Measurements from ENCODE around the gene ZNF587.
"Not testable (repeated sequence)": the region's sequence is repeated elsewhere in the genome, so short reads cannot be mapped to it uniquely, and the experiment has no call there.

Gene ZNF587

DNA sequence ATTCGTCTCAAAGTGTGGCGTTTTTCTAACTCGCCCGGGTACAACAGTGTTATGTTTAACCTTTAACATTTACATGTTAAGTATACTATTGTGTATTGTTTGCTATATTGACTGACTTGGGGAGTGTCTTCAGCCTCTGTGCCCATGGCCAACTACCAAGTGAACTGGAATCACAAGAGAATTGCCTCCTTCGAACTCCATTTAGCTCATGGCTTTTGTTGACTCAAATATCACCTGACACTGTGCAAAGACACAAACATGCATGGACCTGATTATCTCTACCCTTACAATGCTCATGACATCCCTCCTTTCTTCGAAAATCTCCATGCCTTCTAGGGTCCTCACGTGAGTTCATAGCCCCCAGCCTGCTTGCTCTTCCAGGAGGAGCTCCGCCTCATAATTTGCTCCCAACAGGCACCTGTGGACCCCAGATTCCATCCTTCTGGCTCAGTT is 38.5 kb downstream of the ZNF587 start:
- DNase-seq: no peak

DNA sequence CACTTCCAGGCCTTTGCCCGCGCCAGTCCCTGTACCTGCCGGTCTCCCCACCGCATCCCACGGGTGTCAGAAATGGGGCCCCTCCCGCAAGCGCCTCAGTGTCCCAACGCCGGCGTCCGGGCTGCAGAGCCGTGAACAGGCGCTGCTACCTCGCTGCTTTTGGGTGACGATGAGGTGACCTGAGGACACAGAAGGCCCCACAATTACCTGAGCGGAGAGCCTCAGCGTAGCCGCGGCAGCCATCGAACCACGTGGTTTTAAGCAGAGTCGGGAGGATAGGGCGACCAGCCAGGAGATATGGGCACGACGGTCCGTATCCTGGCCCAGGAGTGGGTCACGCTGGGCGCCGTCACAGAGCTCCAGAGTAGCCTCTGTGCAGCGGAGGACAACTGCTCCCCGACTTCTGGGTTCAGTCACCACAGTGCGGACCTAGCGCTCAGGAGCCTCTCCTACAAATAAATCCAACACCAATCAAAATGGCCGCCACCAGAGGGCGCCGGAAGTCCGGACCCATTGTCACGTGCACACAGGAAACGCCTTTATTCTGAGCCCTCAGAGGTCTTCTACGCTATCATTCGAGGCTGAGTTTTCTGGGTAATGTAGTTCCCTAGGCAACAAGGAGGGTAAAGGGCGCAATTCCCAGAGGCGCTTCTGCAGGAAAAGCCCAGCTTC is 39.0 kb downstream of the ZNF587 start, which contains the start of gene ZNF814:
TSS of gene ZNF814 (minus strand) at position 478 of the 672 bp plus-strand sequence. CDS start at position 243, 235 bp downstream.
- no peak for DNase-seq

DNA sequence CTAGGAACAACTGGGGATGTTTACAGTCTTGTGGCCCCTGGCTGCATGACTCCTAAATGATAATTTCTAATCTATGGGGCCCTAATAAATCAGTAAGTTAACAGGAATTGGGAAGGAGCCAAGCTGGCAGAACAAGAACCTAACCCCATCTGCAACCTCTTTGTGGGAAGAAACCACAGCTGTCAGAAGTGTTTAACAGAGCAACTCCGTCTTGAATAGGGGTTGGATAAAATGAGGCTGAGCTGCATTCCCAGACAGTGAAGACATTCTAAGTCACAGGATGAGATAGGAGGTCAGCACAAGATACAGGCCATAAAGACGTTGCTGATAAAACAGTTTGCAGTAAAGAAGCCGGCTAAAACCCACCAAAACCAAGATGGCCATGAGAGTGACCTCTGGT is 41.0 kb downstream of the ZNF587 start:
- DNase-seq: not testable (repeated sequence)

DNA sequence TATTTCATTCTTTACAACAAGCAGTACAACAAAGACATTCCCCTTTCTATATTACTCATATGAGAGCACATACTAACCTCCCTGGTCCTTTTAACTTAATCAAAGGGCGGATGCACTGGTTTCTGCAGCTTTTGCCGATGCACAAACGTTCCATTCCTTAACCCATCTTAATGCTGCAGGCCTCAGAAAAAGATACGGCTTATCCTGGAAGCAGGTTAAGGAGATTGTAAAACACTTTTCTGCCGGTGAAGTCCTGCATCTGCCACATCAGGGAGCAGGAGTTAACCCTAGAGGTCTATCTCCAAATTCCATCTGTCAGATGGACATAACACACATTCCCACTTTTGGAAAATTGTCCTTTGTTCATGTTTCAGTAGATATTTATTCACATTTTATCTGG is 50.7 kb downstream of the ZNF587 start:
- DNase-seq: no peak

DNA sequence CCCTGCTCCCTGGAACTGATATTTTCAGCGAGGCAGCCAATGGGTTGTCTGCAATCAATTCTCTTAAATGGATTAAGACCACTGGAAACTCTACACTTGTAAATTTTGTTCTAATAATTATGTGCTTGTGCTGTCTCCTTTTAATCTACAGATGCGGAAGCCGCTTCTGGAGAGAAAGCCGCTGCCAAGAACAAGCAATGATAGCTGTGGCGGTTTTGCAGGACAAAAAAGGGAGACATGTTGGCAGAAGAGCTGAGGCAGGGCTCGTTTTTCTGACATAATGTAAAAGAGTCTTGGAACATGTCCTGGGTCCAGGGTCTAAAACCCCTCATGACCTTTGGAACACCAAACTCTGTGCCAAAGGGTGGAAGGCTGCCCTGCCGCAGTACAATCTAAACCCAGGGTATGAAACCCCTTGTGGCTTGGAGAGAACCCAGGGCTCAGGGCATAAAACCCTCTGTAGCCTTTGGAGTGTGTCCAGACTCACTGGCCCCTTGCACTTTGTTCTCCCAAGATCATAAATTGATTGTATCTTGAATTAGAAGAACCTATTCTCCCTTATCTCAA is 54.0 kb downstream of the ZNF587 start:
- DNase-seq: no peak

DNA sequence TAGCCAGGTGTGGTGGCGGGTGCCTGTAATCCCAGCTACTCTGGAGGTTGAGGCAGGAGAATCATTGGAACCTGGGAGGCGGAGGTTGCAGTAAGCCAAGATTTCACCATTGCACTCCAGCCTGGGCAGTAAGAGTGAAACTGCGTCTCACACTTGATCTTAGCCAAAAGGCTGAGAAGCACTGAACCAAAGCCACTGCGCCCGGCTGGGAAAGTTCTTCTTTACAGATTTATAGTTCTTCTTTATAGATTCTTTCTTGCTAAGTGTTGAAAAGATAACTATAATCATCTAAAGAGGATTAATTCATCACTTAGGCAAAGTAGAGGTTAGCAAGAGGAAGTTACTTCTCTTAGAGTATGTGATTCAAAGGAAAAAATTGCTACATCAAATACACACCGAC is 55.6 kb downstream of the ZNF587 start:
- no peak for DNase-seq

DNA sequence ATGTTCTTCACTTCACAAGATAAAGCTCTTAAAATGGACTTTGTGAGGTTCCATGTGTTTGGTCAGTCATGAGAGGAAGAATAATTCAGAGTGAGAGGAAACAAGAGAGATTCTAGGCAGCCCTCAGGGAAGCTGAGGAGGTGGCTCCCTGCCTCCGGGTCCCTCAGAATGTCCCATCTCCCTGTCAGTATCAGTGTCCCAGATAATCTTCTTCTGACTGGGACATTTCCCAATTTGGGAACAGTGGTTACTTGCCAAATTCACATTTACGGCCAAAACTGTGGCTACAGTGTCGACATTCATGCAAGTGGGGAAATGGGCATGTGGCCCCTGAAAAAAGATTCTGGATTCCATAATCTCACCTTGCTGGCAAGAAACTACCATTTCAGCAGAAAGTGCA is 57.7 kb downstream of the ZNF587 start:
- DNase-seq: no peak

DNA sequence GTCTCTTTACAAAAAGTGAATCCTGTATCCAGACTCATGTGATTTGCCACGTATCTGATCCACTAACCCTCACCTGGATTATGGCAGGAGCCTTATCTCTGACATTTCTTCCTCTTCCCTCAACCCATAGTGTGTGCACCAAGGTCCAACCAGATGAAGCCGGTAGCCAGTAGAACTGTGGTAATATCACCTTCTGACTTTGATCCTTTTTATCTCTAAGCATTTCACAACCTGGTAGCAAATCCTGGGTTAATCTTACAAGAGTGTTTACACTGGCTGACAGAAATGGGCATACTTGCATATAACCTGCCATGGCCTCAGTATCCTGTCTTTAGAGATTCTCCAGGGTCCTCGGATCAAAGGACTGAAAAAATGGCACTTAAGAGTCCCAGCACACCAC is 64.9 kb downstream of the ZNF587 start:
- no peak for DNase-seq

Data from Kasumi-1 (cell line).